ENCODE data around the gene TSHZ2. TPM values are rescaled to one million over a fixed set of nuclear protein-coding genes. Genes with fewer than 3 reads are reported as not detected.

Gene TSHZ2
- total RNA-seq, 1 experiment from 2014 or later, result 0.07 TPM

- Mint-ChIP-seq H3K27ac (no peak overlapping the region), H3K36me3 (ENCODE audit: insufficient read depth in 1 of 3, low read depth in 3 of 3) (peaks cover 0 to 33% (median 22%) of the 10 kb centered on the region in 3 experiments; a peak in 5 of 7 replicates)
- no CpG with 5 or more reads among the region's 3 CpGs for WGBS (ENCODE audit: extremely low coverage, insufficient read length, low lambda C conversion rate)
These were observed 525.1 kb downstream of the TSHZ2 start for GRCh38 chr20:53497246-53497645.

More at GRCh38 chr20:53497246-53497645, 525.1 kb downstream of the TSHZ2 start:
- Histone ChIP-seq H3K4me1 (ENCODE audit: insufficient read depth, low read length) (no peaks in the 10 kb centered on the region), H3T11ph (ENCODE audit: low read length) (no peak overlapping the region), H4K20me1 (ENCODE audit: control insufficient read depth, insufficient read depth, insufficient read length) (no peaks in the 10 kb centered on the region), H4K8ac (replicated peaks; ENCODE audit: insufficient read length, low read depth, low read length) (no peak overlapping the region), H3K4ac (ENCODE audit: low read depth, low read length) (no peak overlapping the region), H3K23ac (ENCODE audit: insufficient read length, low read depth, low read length) (no peak overlapping the region), H3K14ac (ENCODE audit: insufficient read depth, low read length) (no peak overlapping the region), H2AFZ (ENCODE audit: low read length) (no peak overlapping the region), H2BK5ac (ENCODE audit: insufficient read length, low read length) (no peak overlapping the region), H2AK5ac (ENCODE audit: insufficient read length, low read length) (no peak overlapping the region), H3K9me3 (ENCODE audit: control insufficient read depth, low read depth, low read length) (no peaks in the 10 kb centered on the region), H2BK12ac (ENCODE audit: insufficient read length, low read depth, low read length) (no peak overlapping the region), H3K79me1 (ENCODE audit: insufficient read depth, low read depth, low read length, poor library complexity, severe bottlenecking) (no peaks in the 10 kb centered on the region), H3K4me2 (ENCODE audit: insufficient read depth, insufficient read length, low read length) (no peak overlapping the region), H4K91ac (ENCODE audit: insufficient read length, low read depth, low read length) (no peak overlapping the region), H2BK15ac (ENCODE audit: low read depth, low read length) (no peak overlapping the region), H2BK120ac (ENCODE audit: low read depth, low read length, poor library complexity, severe bottlenecking) (no peak overlapping the region), H3K18ac (ENCODE audit: insufficient read length, low read depth, low read length) (no peak overlapping the region), H3K27me3 (ENCODE audit: insufficient read depth, low read length) (no peaks in the 10 kb centered on the region), H4K5ac (ENCODE audit: insufficient read length, low read depth, low read length) (no peak overlapping the region), H3K56ac (ENCODE audit: insufficient read length, low read depth, low read length) (no peak overlapping the region), H3K23me2 (ENCODE audit: insufficient read length, low read depth, low read length, poor library complexity, severe bottlenecking) (no peaks in the 10 kb centered on the region), H2BK20ac (ENCODE audit: low read depth, low read length, poor library complexity, severe bottlenecking) (no peak overlapping the region), H3K27ac (ENCODE audit: insufficient read length, low read depth, low read length) (no peak overlapping the region), H3K79me2 (ENCODE audit: insufficient read depth, low read length) (no peaks in the 10 kb centered on the region), H3K9ac (ENCODE audit: extremely low read depth, insufficient read length, low read length) (no peak overlapping the region)
- Mint-ChIP-seq H3K9me3 (peaks cover under 1 to 2% of the 10 kb centered on the region in 2 experiments; a peak in 3 of 5 replicates), H3K27me3 (ENCODE audit: low read depth) (no peaks in the 10 kb centered on the region), H3K4me3 (no peak overlapping the region), H3K4me1 (peaks cover 11 to 12% of the 10 kb centered on the region in 2 experiments)
- TF ChIP-seq CTCF (conservative IDR thresholded peaks at IDR 0.05), result no peak
- no peak for DNase-seq

Data from H9 (cell line).